HCT116 (cell line): ENCODE results near the gene DNAAF5. TPM values are rescaled to one million over a fixed set of nuclear protein-coding genes. Genes with fewer than 3 reads are reported as not detected.

Experiments
- ATAC-seq: fragments of 200-7000 bp; cut with Tn5 transposase; 2 replicates; pipeline ENCODE4 v1.9.1; 2020; ENCODE audit warnings: mild to moderate bottlenecking, moderate library complexity
- BruUV-seq: library from RNA; stranded (reverse); fragments of 400-500 nt; replicated peaks from 2 replicates; lab custom pipeline; 2021; lab: Mats Ljungman, UMichigan
- CTCF ChIA-PET: fragments of 300-600 bp; sonication (Branson Sonifier 250); formaldehyde crosslinking; loops from one replicate; lab custom pipeline; 2021; ENCODE audit warnings: antibody characterized with exemption; lab: Charles Lee
- POLR2A ChIA-PET: fragments of 300-600, 350-600 bp; sonication (Branson Sonifier 250); formaldehyde crosslinking; loops from one replicate; lab custom pipeline; 2021; ENCODE audit warnings: antibody characterized with exemption; lab: Charles Lee
- RAD21 ChIA-PET, 2 experiments: fragments of 300-600 bp; sonication (Branson Sonifier 250); formaldehyde crosslinking; loops; one replicate each; lab custom pipeline; 2023; ENCODE audit warnings: low total read pairs in 2 of 2; ENCODE audit not compliant: uncharacterized antibody in 2 of 2, unreplicated experiment in 2 of 2, low non-redundant PET in 1 of 2; lab: Charles Lee
- DNase-seq: peaks from one replicate; pipeline ENCODE4 v3.0.0-alpha.2; 2010; ENCODE audit warnings: low read depth, low spot score
- H2AFZ ChIP-seq: fragments of 200-600 bp; shearing (Covaris generic), sonication (generic); 2 replicates; pipeline ENCODE4 v1.6.1; 2017; ENCODE audit warnings: low read depth, mixed run types, mixed read lengths, antibody characterized with exemption, low read length; ENCODE audit not compliant: poor library complexity, severe bottlenecking
- H3K27ac ChIP-seq: 2 replicates; pipeline ENCODE4 v1.5.1; 2012; ENCODE audit warnings: low read depth, low read length
- H3K27me3 ChIP-seq: fragments of 200-600 bp; sonication (generic); 2 replicates; pipeline ENCODE4 v1.6.1; 2016; ENCODE audit warnings: mixed run types, low read length, mixed read lengths; ENCODE audit not compliant: insufficient read depth
- H3K36me3 ChIP-seq, 2 experiments: fragments of 200-500 bp in 1 of 2; fragments of 200-600 bp in 1 of 2; sonication (Bioruptor generic) in 1 of 2; sonication (generic) in 1 of 2; 2 replicates each; pipeline versions ENCODE4 v1.5.1 to v1.6.1; 2014 to 2016; ENCODE audit warnings: low read length in 2 of 2, inconsistent platforms in 1 of 2, mixed read lengths in 1 of 2, mixed run types in 1 of 2; ENCODE audit not compliant: insufficient read depth in 2 of 2, control insufficient read depth in 1 of 2
- H3K4me1 ChIP-seq, 2 experiments: fragments of 200-600 bp in 1 of 2; sonication (generic) in 1 of 2; 2 replicates each; pipeline versions ENCODE4 v1.5.1 to v1.6.1; 2012 to 2017; ENCODE audit warnings: low read length in 2 of 2, inconsistent platforms in 1 of 2, mild to moderate bottlenecking in 1 of 2, mixed read lengths in 1 of 2, mixed run types in 1 of 2, moderate library complexity in 1 of 2; ENCODE audit not compliant: insufficient read depth in 2 of 2, control insufficient read depth in 1 of 2
- H3K4me2 ChIP-seq: fragments of 200-600 bp; sonication (generic); 2 replicates; pipeline ENCODE4 v1.6.1; 2017; ENCODE audit warnings: mixed run types, low read length, mixed read lengths
- H3K4me3 ChIP-seq, 2 experiments: fragments of 200-600 bp in 1 of 2; sonication (generic) in 1 of 2; replicated peaks in 1 of 2; 2 replicates each; pipeline ENCODE4 v1.5.1; 2011 to 2016; ENCODE audit warnings: low read length in 2 of 2, control low read depth in 1 of 2, low read depth in 1 of 2, mild to moderate bottlenecking in 1 of 2, mixed read lengths in 1 of 2, mixed run types in 1 of 2
- H3K79me2 ChIP-seq: fragments of 200-600 bp; sonication (generic); 2 replicates; pipeline ENCODE4 v1.6.1; 2017; ENCODE audit warnings: mild to moderate bottlenecking, mixed run types, low read length, moderate library complexity, mixed read lengths; ENCODE audit not compliant: insufficient read depth
- H3K9ac ChIP-seq: fragments of 200-600 bp; sonication (generic); 2 replicates; pipeline ENCODE4 v1.6.1; 2016; ENCODE audit warnings: low read length, mixed read lengths
- H3K9me2 ChIP-seq: fragments of 200-600 bp; sonication (generic), shearing (Covaris generic); 2 replicates; pipeline ENCODE4 v1.6.1; 2017; ENCODE audit warnings: mixed run types, mild to moderate bottlenecking, moderate library complexity; ENCODE audit not compliant: insufficient read depth
- H3K9me3 ChIP-seq, 2 experiments: fragments of 200-500 bp in 1 of 2; fragments of 200-600 bp in 1 of 2; sonication (Bioruptor generic) in 1 of 2; sonication (generic) in 1 of 2; 2 replicates each; pipeline ENCODE4 v1.6.1; 2014 to 2017; ENCODE audit warnings: low read length in 2 of 2, mixed read lengths in 2 of 2, inconsistent platforms in 1 of 2, low read depth in 1 of 2, mild to moderate bottlenecking in 1 of 2, mixed run types in 1 of 2, moderate library complexity in 1 of 2; ENCODE audit not compliant: control insufficient read depth in 1 of 2, insufficient read depth in 1 of 2
- H4K20me1 ChIP-seq: fragments of 200-600 bp; sonication (generic), shearing (Covaris generic); 2 replicates; pipeline ENCODE4 v1.6.1; 2017; ENCODE audit warnings: mixed run types, mild to moderate bottlenecking, moderate library complexity; ENCODE audit not compliant: insufficient read depth
- CBX3 ChIP-seq: IDR thresholded peaks from 2 replicates; pipeline ENCODE4 v1.6.1; 2012; ENCODE audit warnings: low read depth
- CEBPB ChIP-seq: IDR thresholded peaks from 2 replicates; pipeline ENCODE4 v1.6.1; 2012; ENCODE audit warnings: low read depth
- EGR1 ChIP-seq: IDR thresholded peaks from 2 replicates; pipeline ENCODE4 v1.6.1; 2012; ENCODE audit warnings: low read depth
- ELF1 ChIP-seq: IDR thresholded peaks from 2 replicates; pipeline ENCODE4 v1.6.1; 2012; ENCODE audit warnings: low read depth, borderline replicate concordance
- EZH2 ChIP-seq: fragments of 200-600 bp; sonication (generic); IDR thresholded peaks from 2 replicates; pipeline ENCODE4 v1.6.1; 2017; ENCODE audit warnings: antibody characterized with exemption, mixed run types
- EZH2phosphoT487 ChIP-seq: fragments of 200-600 bp; IDR thresholded peaks from 2 replicates; pipeline ENCODE4 v1.6.1; 2018; ENCODE audit warnings: antibody characterized with exemption, borderline replicate concordance
- JUND ChIP-seq: IDR thresholded peaks from 2 replicates; pipeline ENCODE4 v1.6.1; 2012
- POLR2AphosphoS5 ChIP-seq: IDR thresholded peaks from 2 replicates; pipeline ENCODE4 v1.6.1; 2011; ENCODE audit warnings: mild to moderate bottlenecking, low read depth, low read length, moderate library complexity
- REST ChIP-seq: IDR thresholded peaks from 2 replicates; pipeline ENCODE4 v1.6.1; 2012; ENCODE audit warnings: low read depth
- SRF ChIP-seq: IDR thresholded peaks from 2 replicates; pipeline ENCODE4 v1.6.1; 2012; ENCODE audit warnings: low read depth
- TCF7L2 ChIP-seq: IDR thresholded peaks from 2 replicates; pipeline ENCODE4 v1.7.0; 2011; ENCODE audit warnings: borderline replicate concordance, inconsistent platforms; ENCODE audit not compliant: insufficient read depth, insufficient read length; ENCODE audit errors: extremely low read depth
- YY1 ChIP-seq: IDR thresholded peaks from 2 replicates; pipeline ENCODE4 v1.6.1; 2011; ENCODE audit warnings: low read length, low read depth, moderate library complexity, mild to moderate bottlenecking; ENCODE audit not compliant: insufficient replicate concordance; ENCODE audit errors: extremely low read depth
- ZFX ChIP-seq: fragments of 450-650 bp; IDR thresholded peaks from 2 replicates; pipeline ENCODE4 v1.6.1; 2017
- ZNF274 ChIP-seq: fragments of 200-500 bp; sonication (Bioruptor generic); IDR thresholded peaks from 2 replicates; pipeline ENCODE4 v1.6.1; 2014; ENCODE audit warnings: mild to moderate bottlenecking, low read depth, low read length, inconsistent platforms
- intact Hi-C: fragments of 100-400 bp; cut with micrococcal nuclease; formaldehyde crosslinking; loops from 2 replicates; pipeline ENCODE4 v1.10.0; 2022
- total RNA-seq: library from RNA; stranded (reverse); gene quantifications from one replicate; pipeline ENCODE4 v1.2.1, GENCODE V29; 2021; ENCODE audit not compliant: unreplicated experiment
- TF ChIP-seq, protein P1 (sequence below): IDR thresholded peaks from 2 replicates; pipeline ENCODE4 v1.6.1; 2011; ENCODE audit warnings: mild to moderate bottlenecking, low read length, moderate library complexity; ENCODE audit not compliant: insufficient replicate concordance; ENCODE audit errors: extremely low read depth

The DNAAF5 gene
- total RNA-seq, 1 experiment from 2014 or later = 69.4 TPM

- Histone ChIP-seq H3K9ac (no peak overlapping the region), H3K27ac (no peak overlapping the region), H4K20me1 (no peaks in the 10 kb centered on the region), H3K79me2 (peaks cover 18% of the 10 kb centered on the region), H3K4me1 (peaks cover 2 to 14% of the 10 kb centered on the region in 2 experiments; a peak in 3 of 4 replicates), H3K27me3 (no peaks in the 10 kb centered on the region), H3K36me3 (peaks cover 0 to 18% of the 10 kb centered on the region in 2 experiments; a peak in 1 of 4 replicates), H3K4me2 (no peak overlapping the region), H3K4me3 (no peak overlapping the region), H3K9me3 (peaks cover 0 to 38% of the 10 kb centered on the region in 2 experiments; a peak in 1 of 4 replicates), H2AFZ (no peak overlapping the region), H3K9me2 (no peaks in the 10 kb centered on the region)
- no TSS peak for BruUV-seq
- no peak for ATAC-seq
- TF ChIP-seq CBX3 (peak; percentile 41; the same call in 1 of the 2 replicates), REST (no peak), ZFX (no peak), TCF7L2 (no peak)
- intact Hi-C loops = no loop called here
- POLR2A ChIA-PET = no interaction called here
- RAD21 ChIA-PET = no interaction called here
- no peak for DNase-seq
- CTCF ChIA-PET = no interaction called here
These were observed 4.8 kb upstream of the DNAAF5 start for GRCh38 chr7:721619-722248.

DNA sequence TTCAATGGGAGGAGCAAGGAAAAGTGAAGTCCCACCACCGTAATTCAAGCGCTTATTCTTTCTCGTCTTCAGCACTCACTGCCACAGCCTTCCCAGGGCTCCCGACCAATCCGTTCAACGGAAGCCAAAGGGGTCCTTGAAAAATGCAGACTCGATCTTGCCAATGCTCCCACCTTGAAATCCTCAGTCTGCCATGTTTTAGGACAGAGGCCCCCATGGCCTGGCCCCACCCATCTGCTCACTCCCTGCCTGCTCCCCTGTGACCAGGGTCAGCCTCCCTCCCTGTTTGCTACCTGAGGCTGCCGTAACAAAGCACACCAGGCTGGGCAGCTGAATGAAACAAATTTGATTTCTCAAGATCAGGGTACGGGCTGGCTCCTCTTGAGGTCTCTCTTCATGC, 3.0 kb upstream of the DNAAF5 start:
- H3K9me3 ChIP-seq = peaks cover 0 to 34% of the 10 kb centered on the region in 2 experiments; a peak in 1 of 4 replicates
- no peak for ATAC-seq
- intact Hi-C loops = no loop called here
- TF ChIP-seq, protein P1, sequence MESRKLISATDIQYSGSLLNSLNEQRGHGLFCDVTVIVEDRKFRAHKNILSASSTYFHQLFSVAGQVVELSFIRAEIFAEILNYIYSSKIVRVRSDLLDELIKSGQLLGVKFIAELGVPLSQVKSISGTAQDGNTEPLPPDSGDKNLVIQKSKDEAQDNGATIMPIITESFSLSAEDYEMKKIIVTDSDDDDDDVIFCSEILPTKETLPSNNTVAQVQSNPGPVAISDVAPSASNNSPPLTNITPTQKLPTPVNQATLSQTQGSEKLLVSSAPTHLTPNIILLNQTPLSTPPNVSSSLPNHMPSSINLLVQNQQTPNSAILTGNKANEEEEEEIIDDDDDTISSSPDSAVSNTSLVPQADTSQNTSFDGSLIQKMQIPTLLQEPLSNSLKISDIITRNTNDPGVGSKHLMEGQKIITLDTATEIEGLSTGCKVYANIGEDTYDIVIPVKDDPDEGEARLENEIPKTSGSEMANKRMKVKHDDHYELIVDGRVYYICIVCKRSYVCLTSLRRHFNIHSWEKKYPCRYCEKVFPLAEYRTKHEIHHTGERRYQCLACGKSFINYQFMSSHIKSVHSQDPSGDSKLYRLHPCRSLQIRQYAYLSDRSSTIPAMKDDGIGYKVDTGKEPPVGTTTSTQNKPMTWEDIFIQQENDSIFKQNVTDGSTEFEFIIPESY = no peak
- TF ChIP-seq EZH2 (no peak), TCF7L2 (no peak), JUND (no peak), SRF (no peak), ZNF274 (no peak), CEBPB (no peak), POLR2AphosphoS5 (no peak), ELF1 (no peak), YY1 (no peak), EZH2phosphoT487 (no peak), EGR1 (no peak)

More for the DNA sequence above, 3.0 kb upstream of the DNAAF5 start:
- H3K4me3 ChIP-seq = no peak overlapping the region
- H3K9ac ChIP-seq = no peak overlapping the region
- peaks cover 9 to 23% of the 10 kb centered on the region in 2 experiments for H3K4me1 ChIP-seq
- RAD21 ChIA-PET = no interaction called here
- peaks cover 0 to 18% of the 10 kb centered on the region in 2 experiments; a peak in 1 of 4 replicates for H3K36me3 ChIP-seq
- H2AFZ ChIP-seq = no peak overlapping the region
- H3K79me2 ChIP-seq = peaks cover 29% of the 10 kb centered on the region
- CTCF ChIA-PET = no interaction called here
- no peaks in the 10 kb centered on the region for H3K27me3 ChIP-seq
- no TSS peak for BruUV-seq
- no peaks in the 10 kb centered on the region for H3K9me2 ChIP-seq
- H3K4me2 ChIP-seq = no peak overlapping the region
- no peaks in the 10 kb centered on the region for H4K20me1 ChIP-seq
- POLR2A ChIA-PET = no interaction called here
- no peak for DNase-seq
- no peak overlapping the region for H3K27ac ChIP-seq
